ENCODE results near the gene SERPINI1. TPM values are rescaled to one million over a fixed set of nuclear protein-coding genes. Genes with fewer than 3 reads are reported as not detected.

The SERPINI1 gene
- total RNA-seq, 1 donor from 2014 or later = 0.70 TPM

DNA sequence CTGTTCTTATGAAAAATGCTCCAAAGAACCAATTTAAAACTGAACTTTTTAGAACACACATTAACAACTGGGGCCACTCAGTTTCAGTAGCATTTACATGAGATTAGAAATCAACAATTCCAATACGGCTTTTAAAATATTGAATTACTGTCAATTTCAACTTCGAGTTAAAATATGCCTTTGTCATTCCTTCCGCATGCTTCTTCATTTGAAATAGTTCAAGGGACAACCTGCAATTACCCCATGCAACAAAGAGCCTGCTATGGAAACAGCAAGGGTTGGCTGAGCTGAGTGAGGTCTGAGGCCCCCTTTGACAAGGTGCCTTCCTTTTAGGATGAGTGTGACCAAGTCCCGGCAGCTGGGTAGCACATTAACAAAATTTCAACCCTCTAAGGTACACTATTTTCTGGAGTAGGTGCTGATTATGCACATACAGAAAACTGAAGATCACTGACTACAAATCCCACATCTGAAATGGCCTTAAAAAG is 12.5 kb upstream of the SERPINI1 start:
- no peak overlapping the region for H3K27ac Mint-ChIP-seq
- no peak overlapping the region for H3K4me3 Mint-ChIP-seq
- H3K36me3 Mint-ChIP-seq (ENCODE audit: low read depth) = peaks cover 22% of the 10 kb centered on the region
- H3K4me1 Mint-ChIP-seq (ENCODE audit: low read depth) = peaks cover 14% of the 10 kb centered on the region
- H3K27me3 Mint-ChIP-seq (ENCODE audit: insufficient read depth) = no peaks in the 10 kb centered on the region
- no peaks in the 10 kb centered on the region for H3K9me3 Mint-ChIP-seq
- intact Hi-C loops (cut with micrococcal nuclease) = no loop called here
- no peak for DNase-seq (ENCODE audit: low spot score)

- peaks cover 18% of the 10 kb centered on the region for H3K4me1 Mint-ChIP-seq (ENCODE audit: low read depth)
- DNase-seq (ENCODE audit: low spot score) = no peak
- intact Hi-C loops (cut with micrococcal nuclease) = no loop called here
- H3K27me3 Mint-ChIP-seq (ENCODE audit: insufficient read depth) = no peaks in the 10 kb centered on the region
- no peak overlapping the region for H3K4me3 Mint-ChIP-seq
- H3K9me3 Mint-ChIP-seq = no peaks in the 10 kb centered on the region
- H3K36me3 Mint-ChIP-seq (ENCODE audit: low read depth) = peaks cover 14% of the 10 kb centered on the region
- no peak overlapping the region for H3K27ac Mint-ChIP-seq
Observed at GRCh38 chr3:167723872-167724271, 11.6 kb upstream of the SERPINI1 start.

GRCh38 chr3:167728176-167728575 is 7.3 kb upstream of the SERPINI1 start:
- intact Hi-C loops (cut with micrococcal nuclease) = no loop called here
- Mint-ChIP-seq H3K27me3 (ENCODE audit: insufficient read depth) (no peaks in the 10 kb centered on the region), H3K4me3 (no peak overlapping the region), H3K27ac (no peak overlapping the region), H3K9me3 (no peaks in the 10 kb centered on the region), H3K4me1 (ENCODE audit: low read depth) (peaks cover 9% of the 10 kb centered on the region), H3K36me3 (ENCODE audit: low read depth) (peaks cover 2% of the 10 kb centered on the region)
- no peak for DNase-seq (ENCODE audit: low spot score)

DNA sequence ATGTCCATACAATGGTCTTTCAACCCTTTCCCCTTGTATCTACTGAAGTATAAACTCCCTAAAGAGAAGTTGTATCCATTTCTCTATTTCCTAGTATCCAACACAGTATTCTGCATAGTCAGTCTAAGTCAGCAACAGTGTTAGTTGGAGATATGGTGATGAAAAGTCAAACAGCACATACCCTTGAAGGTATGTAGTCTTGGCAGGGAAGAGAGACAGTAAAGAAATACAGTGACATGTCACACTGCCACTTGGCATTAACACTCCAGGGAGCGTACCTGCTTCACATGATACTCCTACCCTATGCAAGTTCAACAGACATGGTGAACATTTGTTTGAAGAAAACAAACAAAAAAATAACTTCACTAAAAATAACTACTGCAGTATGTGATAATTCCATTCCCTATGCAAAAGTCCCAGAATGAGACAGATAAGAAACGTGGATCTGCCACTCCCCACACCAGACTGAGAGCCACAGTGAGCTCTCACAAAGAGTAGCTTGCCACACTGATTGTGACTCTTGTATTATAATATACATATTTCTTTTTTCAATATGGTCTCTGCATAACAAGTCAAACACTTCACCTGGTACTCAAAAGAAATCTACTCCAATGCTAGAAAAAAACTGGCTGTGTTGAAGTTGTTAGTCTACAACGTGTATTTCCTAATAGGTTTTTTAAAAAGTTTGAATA is 6.7 kb upstream of the SERPINI1 start:
- Mint-ChIP-seq H3K36me3 (ENCODE audit: low read depth) (no peaks in the 10 kb centered on the region), H3K27ac (no peak overlapping the region), H3K4me3 (no peak overlapping the region)

GRCh38 chr3:167729591-167729990 is 5.9 kb upstream of the SERPINI1 start:
- Mint-ChIP-seq H3K9me3 (no peaks in the 10 kb centered on the region), H3K27me3 (ENCODE audit: insufficient read depth) (no peaks in the 10 kb centered on the region), H3K4me3 (no peak overlapping the region), H3K36me3 (ENCODE audit: low read depth) (no peaks in the 10 kb centered on the region), H3K4me1 (ENCODE audit: low read depth) (peaks cover 9% of the 10 kb centered on the region), H3K27ac (no peak overlapping the region)
- intact Hi-C loops (cut with micrococcal nuclease) = no loop called here
- DNase-seq (ENCODE audit: low spot score) = no peak

More for the DNA sequence above, 6.7 kb upstream of the SERPINI1 start:
- peaks cover 9% of the 10 kb centered on the region for H3K4me1 Mint-ChIP-seq (ENCODE audit: low read depth)
- intact Hi-C loops (cut with micrococcal nuclease) = no loop called here
- no peak for DNase-seq (ENCODE audit: low spot score)
- H3K27me3 Mint-ChIP-seq (ENCODE audit: insufficient read depth) = no peaks in the 10 kb centered on the region
- no peaks in the 10 kb centered on the region for H3K9me3 Mint-ChIP-seq

DNA sequence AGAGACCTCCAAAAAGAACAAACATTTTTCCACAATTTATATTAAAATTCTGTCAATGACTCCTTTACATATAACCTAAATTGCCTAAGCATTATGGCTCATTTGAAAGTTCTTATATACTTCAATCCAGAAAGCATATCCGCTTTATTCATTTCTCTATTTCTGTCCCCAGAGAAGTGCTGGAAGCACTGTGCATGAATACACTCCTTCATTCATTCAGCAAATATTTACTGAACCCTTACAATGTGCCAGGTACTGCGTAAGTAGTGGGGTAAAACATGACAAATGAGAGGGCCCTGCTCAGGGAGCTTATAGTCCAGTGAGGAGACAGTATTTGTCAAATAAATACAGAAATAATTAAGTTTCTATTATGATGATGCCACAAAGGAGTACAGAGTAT is 4.1 kb upstream of the SERPINI1 start:
- Mint-ChIP-seq H3K27ac (no peak overlapping the region), H3K4me1 (ENCODE audit: low read depth) (peaks cover 9% of the 10 kb centered on the region), H3K4me3 (no peak overlapping the region), H3K36me3 (ENCODE audit: low read depth) (no peaks in the 10 kb centered on the region), H3K27me3 (ENCODE audit: insufficient read depth) (no peaks in the 10 kb centered on the region), H3K9me3 (no peaks in the 10 kb centered on the region)
- intact Hi-C loops (cut with micrococcal nuclease) = no loop called here
- no peak for DNase-seq (ENCODE audit: low spot score)

DNA sequence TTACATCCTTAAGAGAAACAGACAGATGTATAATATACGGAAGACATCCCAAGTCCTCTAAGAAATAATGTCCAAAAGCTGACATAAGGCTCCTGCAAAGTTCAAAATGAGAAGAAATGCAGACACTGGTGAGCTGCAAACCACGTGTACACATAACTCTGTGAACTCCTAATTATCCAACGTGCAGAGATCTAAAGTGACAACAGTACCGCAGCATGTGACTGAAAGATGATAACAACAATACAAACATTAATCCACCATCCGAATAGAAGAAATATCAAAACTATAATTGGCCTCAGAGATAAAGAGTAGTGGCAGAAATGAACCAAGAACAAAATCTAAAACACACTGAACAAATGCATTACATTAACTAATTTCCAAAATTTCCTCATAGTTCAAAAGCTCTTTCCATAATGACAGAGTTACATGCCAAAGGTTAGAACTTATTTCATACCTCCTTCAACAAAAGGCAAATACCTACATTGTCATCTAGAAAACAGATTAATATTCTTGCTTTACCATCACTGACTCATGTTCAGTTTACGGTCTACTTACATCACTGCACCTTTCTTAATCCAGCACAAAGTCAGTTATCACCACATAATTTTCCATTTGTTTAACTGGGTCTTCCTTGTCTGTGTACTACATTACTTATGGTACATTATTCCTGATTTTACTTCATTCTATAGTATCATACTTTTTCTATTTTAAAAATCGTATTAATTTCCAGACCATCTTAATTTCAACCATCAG is 3.0 kb upstream of the SERPINI1 start:
- DNase-seq (ENCODE audit: low spot score) = no peak
- no peaks in the 10 kb centered on the region for H3K9me3 Mint-ChIP-seq
- no peak overlapping the region for H3K27ac Mint-ChIP-seq
- no peak overlapping the region for H3K4me3 Mint-ChIP-seq
- H3K27me3 Mint-ChIP-seq (ENCODE audit: insufficient read depth) = no peaks in the 10 kb centered on the region
- H3K36me3 Mint-ChIP-seq (ENCODE audit: low read depth) = no peaks in the 10 kb centered on the region
- peaks cover 14% of the 10 kb centered on the region for H3K4me1 Mint-ChIP-seq (ENCODE audit: low read depth)
- intact Hi-C loops (cut with micrococcal nuclease) = no loop called here

DNA sequence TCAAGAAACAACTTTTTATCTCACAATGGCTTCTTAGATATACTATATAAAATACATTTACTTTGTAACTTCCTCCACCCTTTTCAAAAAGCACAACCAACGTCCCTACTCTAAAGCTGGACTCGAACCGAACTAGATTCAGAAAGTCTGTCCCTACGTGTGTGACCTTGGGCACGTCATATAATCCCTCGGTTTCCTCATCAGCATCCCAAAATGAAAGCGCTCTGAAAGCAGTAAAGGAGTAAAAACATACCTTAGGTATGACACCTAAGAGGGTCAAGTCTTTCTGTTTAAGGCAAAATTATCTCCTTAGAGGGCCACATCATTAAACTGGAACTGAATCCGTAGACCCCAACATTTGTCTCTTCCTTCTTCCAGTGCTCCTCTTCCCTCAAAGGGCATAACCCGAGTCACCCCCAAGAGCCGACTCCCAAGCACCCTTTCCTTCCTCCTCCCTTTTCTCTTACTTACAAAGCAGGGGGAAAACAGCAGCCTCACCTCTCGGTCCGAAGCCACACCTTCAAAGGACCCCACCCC is 1.5 kb upstream of the SERPINI1 start:
- Mint-ChIP-seq H3K36me3 (ENCODE audit: low read depth) (no peaks in the 10 kb centered on the region), H3K9me3 (no peaks in the 10 kb centered on the region), H3K27me3 (ENCODE audit: insufficient read depth) (no peaks in the 10 kb centered on the region), H3K27ac (no peak overlapping the region), H3K4me1 (ENCODE audit: low read depth) (peaks cover 10% of the 10 kb centered on the region), H3K4me3 (no peak overlapping the region)
- intact Hi-C loops (cut with micrococcal nuclease) = loop anchor here (1.0 to 2.0 kb wide), 2 partner anchors 290 to 353 kb away; partner anchors contain the start of gene ZBBX
- no peak for DNase-seq (ENCODE audit: low spot score)

GRCh38 chr3:167734498-167735232 is 856 bp upstream of the SERPINI1 start, which contains the start of gene PDCD10:
TSS of gene PDCD10 (minus strand) at chr3:167734892. CDS start at chr3:167720157, 14,735 bp downstream.
- DNase-seq (ENCODE audit: low spot score) = peak; percentile 97
- H3K27me3 Mint-ChIP-seq (ENCODE audit: insufficient read depth) = no peaks in the 10 kb centered on the region
- intact Hi-C loops (cut with micrococcal nuclease) = loop anchor here (1.0 to 5.0 kb wide), 5 partner anchors 43 to 362 kb away; partner anchors contain the start of gene ZBBX
- no peaks in the 10 kb centered on the region for H3K36me3 Mint-ChIP-seq (ENCODE audit: low read depth)
- no peaks in the 10 kb centered on the region for H3K9me3 Mint-ChIP-seq
- H3K4me3 Mint-ChIP-seq = no peak within 1 kb of the TSS
- no peak within 1 kb of the TSS for H3K27ac Mint-ChIP-seq
- peaks cover 5% of the 10 kb centered on the region for H3K4me1 Mint-ChIP-seq (ENCODE audit: low read depth)

DNA sequence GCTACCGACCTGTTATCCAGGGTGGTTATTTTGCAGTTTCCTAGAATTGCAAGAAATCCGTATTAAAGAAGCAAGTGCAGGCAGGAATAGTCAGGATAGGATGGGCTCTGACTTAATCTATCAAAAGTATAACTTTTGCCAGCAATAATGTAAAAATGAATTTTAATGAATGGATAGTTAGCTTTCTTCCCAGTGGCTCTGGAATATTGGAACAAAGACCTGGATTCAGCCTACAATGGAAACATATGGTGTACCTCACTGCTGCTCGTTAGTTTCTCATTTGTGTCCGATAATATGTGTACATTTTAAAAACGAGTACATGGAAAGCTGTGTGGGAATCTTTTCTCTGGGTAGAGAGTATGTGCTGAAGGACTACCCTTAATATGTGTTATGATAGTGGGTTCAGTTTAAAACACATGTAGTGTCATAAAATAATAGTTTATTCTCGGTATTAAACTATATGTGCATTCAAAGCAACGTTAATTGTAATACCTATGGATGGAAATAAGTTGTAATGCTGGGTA is 805 bp downstream of the SERPINI1 start:
- no peak for DNase-seq (ENCODE audit: low spot score)
- peaks cover 5% of the 10 kb centered on the region for H3K4me1 Mint-ChIP-seq (ENCODE audit: low read depth)
- H3K36me3 Mint-ChIP-seq (ENCODE audit: low read depth) = no peaks in the 10 kb centered on the region
- no peaks in the 10 kb centered on the region for H3K9me3 Mint-ChIP-seq
- H3K27me3 Mint-ChIP-seq (ENCODE audit: insufficient read depth) = no peaks in the 10 kb centered on the region
- H3K4me3 Mint-ChIP-seq = no peak overlapping the region
- intact Hi-C loops (cut with micrococcal nuclease) = loop anchor here (5.0 kb wide), 1 partner anchor 146 kb away; no protein-coding TSS in a partner anchor
- no peak overlapping the region for H3K27ac Mint-ChIP-seq

- Mint-ChIP-seq H3K4me3 (no peak overlapping the region), H3K27ac (no peak overlapping the region), H3K36me3 (ENCODE audit: low read depth) (no peaks in the 10 kb centered on the region), H3K27me3 (ENCODE audit: insufficient read depth) (no peaks in the 10 kb centered on the region), H3K4me1 (ENCODE audit: low read depth) (peaks cover 5% of the 10 kb centered on the region), H3K9me3 (no peaks in the 10 kb centered on the region)
- intact Hi-C loops (cut with micrococcal nuclease) = loop anchor here (5.0 kb wide), 1 partner anchor 145 kb away; no protein-coding TSS in a partner anchor
- no peak for DNase-seq (ENCODE audit: low spot score)
Observed at GRCh38 chr3:167736997-167737396, 1.5 kb downstream of the SERPINI1 start.

- Mint-ChIP-seq H3K27ac (no peak overlapping the region), H3K4me1 (ENCODE audit: low read depth) (peaks cover 5% of the 10 kb centered on the region), H3K4me3 (no peak overlapping the region), H3K9me3 (no peaks in the 10 kb centered on the region), H3K27me3 (ENCODE audit: insufficient read depth) (no peaks in the 10 kb centered on the region), H3K36me3 (ENCODE audit: low read depth) (no peaks in the 10 kb centered on the region)
- intact Hi-C loops (cut with micrococcal nuclease) = loop anchor here (5.0 kb wide), 1 partner anchor 144 kb away; no protein-coding TSS in a partner anchor
- DNase-seq (ENCODE audit: low spot score) = no peak
Observed at GRCh38 chr3:167738037-167738436, 2.5 kb downstream of the SERPINI1 start.

All from activated T-helper 1 cell treated with anti-CD3 and anti-CD28 coated beads, Interleukin-12 subunit alpha, Interleukin-12 subunit beta, Interleukin-2, Interleukin-4 antibody, amounts not matched to agents 30 ng/mL and 10 ng/mL and 1 ng/mL, durations not matched to agents 14 hours and 24 hours and 36 hours (primary cell).